Activated T-helper 9 cell treated with anti-CD3 and anti-CD28 coated beads, Interleukin-2, amount 50 U/mL, for 16 hours (primary cell): Measurements from ENCODE around the gene FAM237A.

Experiments
- DNase-seq: peaks from one replicate; pipeline ENCODE4 v3.0.0-alpha.2; 2020; ENCODE audit warnings: low read depth

Gene FAM237A

DNA sequence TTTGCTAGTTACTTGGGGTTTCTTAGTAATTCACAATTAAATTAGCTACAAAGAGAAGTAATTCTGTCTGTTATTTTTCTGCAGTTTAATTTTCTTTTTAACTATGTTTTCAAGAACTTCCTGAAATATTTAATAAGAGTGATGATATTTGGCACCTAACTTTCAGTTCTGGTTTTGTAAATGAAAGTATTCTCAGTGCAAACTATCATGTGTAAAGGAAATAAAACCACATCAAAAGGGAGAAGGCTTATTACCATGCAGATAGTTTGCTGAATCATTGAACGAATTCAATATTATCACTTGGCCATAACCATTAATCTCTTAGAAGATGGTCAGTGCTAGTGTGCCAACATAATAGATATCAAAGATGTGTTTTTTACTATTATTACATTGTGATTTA, 46.7 kb downstream of the FAM237A start:
- no peak for DNase-seq

DNA sequence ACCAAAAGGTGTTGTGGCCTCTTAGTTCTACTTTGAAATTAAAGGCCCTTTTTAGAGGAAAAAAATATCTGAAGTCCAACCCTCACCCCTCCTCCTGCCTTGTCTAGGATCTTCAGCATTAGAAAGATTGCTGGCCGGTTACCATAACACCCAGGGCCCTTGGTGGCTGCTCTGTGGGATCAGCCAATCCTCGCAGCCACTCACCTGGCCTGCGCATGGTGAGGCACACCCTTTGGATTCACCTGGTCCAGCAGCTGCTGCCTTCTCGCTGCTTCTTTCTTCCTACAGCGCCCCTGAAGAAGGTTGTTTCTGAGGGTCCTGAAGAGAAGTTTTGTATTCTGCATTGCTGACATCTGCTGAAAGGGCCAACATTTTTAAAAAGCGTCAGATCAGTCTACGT, 50.7 kb downstream of the FAM237A start:
- no peak for DNase-seq

- DNase-seq: no peak
Measured at GRCh38 chr2:206693399-206694137, 51.3 kb downstream of the FAM237A start.

DNA sequence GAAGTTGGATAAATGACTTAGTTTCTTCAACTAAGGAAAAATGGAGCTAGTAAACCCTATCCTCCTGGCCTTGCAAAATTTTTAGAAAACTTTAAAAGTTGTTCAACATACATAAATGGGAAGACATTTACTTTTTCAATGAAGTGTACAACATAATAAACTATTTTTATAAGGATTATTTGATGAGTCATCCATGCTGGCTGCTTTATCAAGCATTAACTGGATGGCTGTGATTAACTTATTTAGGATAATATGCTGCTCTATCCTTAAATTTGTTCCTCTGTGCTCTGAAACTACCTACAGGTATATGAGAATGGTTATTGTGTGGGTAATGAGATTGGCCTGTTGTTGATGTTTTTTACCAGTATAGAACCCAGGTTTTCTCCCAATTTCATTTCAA, 54.6 kb downstream of the FAM237A start:
- no peak for DNase-seq

DNA sequence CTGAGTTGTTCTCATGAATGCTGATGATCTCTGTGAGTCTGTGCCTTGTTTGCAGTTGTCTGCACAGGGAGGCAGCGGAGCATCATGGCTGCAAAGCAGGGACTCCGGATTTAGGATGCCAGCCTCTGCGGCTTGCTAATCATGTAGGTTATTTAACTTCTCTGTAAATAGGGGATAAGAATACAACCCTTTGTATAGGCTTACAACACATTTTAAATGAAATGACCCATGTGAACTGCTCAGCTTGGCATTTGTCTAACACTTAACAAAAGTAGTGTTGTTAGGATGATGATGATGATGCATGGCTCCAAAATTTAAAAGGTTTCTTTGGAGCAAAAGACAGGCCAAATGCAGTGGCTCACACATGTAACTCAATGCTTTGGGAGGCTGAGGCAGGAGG, 56.5 kb downstream of the FAM237A start:
- DNase-seq: no peak
